ENCODE results near the gene CELF4. TPM values are rescaled to one million over a fixed set of nuclear protein-coding genes. Genes with fewer than 3 reads are reported as not detected.

CELF4 gene
- polyA plus RNA-seq, 1 experiment: not detected

DNA sequence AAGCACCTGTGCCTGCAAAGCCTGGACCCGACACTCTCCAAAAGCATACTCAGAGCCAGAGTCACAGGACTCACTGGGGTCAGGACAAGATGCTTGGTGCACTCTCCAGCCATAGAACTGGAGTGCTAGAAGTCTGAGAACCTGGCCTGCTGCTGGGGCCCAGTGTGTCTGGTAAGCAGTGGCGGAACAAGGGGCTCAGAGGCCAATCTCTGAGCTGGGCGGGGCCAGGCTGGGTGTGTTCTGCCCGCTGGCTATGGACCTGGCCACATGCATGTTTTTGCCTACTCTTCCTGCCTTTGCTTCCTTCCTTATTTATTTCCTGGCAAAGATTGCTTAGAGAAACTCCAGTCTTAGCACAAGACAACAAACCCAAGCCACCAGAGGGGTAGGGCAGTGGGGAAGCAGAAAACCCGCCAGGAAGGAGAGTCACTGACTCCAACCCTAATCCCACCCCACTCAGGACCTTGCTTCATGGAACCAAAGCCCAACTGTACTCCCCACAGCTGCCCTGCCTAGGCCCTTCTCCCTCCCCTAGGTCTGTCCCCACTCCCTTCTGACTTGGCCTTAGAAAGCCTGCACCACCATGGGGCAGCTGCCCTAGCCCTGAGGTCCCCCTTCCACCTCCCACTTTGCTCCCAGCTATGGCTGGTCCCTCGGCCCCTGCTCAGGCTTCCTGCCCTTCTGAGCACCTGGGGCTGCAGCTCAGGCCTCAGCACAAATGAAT, 315.5 kb downstream of the CELF4 start:
- DNase-seq (ENCODE audit: low read depth, low spot score): no peak
- H3K27me3 ChIP-seq (ENCODE audit: control insufficient read depth, insufficient read depth, low read length): peaks cover 28% of the 10 kb centered on the region
- no peak overlapping the region for H3K27ac ChIP-seq (ENCODE audit: low read depth, low read length)
- H3K9me3 ChIP-seq (ENCODE audit: control insufficient read depth, insufficient read depth, low read length): no peaks in the 10 kb centered on the region; the same call in 1 of the 2 replicates
- no peak overlapping the region for H3K4me3 ChIP-seq (ENCODE audit: low read depth, low read length)
- ChIA-PET POLR2A (no interaction called here), CTCF (no interaction called here)
- TF ChIP-seq, protein P1, sequence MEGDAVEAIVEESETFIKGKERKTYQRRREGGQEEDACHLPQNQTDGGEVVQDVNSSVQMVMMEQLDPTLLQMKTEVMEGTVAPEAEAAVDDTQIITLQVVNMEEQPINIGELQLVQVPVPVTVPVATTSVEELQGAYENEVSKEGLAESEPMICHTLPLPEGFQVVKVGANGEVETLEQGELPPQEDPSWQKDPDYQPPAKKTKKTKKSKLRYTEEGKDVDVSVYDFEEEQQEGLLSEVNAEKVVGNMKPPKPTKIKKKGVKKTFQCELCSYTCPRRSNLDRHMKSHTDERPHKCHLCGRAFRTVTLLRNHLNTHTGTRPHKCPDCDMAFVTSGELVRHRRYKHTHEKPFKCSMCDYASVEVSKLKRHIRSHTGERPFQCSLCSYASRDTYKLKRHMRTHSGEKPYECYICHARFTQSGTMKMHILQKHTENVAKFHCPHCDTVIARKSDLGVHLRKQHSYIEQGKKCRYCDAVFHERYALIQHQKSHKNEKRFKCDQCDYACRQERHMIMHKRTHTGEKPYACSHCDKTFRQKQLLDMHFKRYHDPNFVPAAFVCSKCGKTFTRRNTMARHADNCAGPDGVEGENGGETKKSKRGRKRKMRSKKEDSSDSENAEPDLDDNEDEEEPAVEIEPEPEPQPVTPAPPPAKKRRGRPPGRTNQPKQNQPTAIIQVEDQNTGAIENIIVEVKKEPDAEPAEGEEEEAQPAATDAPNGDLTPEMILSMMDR (IDR thresholded peaks at IDR 0.05; ENCODE audit: low read depth, low read length): no peak

DNA sequence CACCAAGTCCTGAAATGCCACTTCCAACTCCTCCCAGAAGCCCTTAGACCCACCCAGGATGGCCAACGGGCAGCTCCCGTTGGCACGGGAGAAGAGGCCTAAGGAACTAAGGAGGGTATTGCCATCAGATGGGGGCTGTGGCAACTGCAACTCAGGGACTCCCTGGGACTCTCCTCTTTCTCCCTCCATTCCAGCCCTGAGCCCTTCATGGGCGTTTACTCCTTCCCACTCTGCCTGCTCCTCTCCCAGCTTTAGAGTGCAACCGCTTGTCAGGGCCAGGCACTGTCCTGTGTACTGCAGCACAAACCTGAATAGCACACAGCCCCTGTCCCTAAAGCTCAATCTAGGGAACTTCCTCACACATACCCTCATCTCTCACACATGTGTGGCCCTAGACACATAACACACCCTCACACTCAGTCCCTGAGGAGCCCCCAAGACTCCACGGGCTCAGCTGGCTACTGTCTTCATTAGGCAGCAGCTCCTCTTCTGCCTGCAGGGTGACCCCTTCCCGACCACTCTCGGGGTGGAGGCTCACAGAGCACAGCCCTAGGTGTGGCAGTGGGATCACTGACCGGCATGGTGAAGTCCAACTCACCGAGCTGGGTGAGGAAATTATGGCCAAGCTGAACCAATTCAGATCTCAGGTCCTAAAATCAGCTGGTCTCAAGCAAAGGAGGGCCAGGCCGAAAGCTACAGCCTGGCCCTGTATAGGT, 316.3 kb downstream of the CELF4 start:
- no peak for DNase-seq (ENCODE audit: low read depth, low spot score)
- ChIA-PET CTCF (interaction anchor here (0.5 to 1.3 kb wide), 2 partner anchors 94 to 136 kb away, joined by 4 read pairs; no protein-coding TSS in a partner anchor), POLR2A (no interaction called here)
- Histone ChIP-seq H3K4me3 (ENCODE audit: low read depth, low read length) (no peak overlapping the region), H3K9me3 (ENCODE audit: control insufficient read depth, insufficient read depth, low read length) (no peaks in the 10 kb centered on the region; the same call in 1 of the 2 replicates), H3K27ac (ENCODE audit: low read depth, low read length) (no peak overlapping the region), H3K27me3 (ENCODE audit: control insufficient read depth, insufficient read depth, low read length) (peaks cover 30% of the 10 kb centered on the region)
- TF ChIP-seq, protein P1 (IDR thresholded peaks at IDR 0.05; ENCODE audit: low read depth, low read length): no peak

DNA sequence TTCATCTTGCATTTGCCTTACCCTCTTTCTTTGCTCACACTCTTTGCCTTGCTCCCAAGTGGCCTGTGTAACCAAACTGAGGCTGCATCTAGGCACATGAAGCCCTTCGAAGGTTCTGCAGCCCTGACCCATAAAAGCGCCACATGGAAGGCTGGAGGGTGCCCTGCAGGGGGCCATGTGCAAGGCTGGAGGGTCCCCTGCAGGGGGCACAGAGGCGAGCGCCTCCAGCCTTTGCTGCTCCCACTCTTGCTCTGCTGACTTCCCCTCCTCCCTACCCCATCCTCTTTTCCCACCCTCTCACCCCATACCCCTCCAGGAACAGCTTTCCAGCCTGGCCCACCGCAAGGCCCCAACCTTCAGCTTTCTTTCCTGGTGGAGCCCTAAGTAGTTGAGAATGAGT, 317.3 kb downstream of the CELF4 start:
- DNase-seq (ENCODE audit: low read depth, low spot score): no peak
- Histone ChIP-seq H3K27ac (ENCODE audit: low read depth, low read length) (no peak overlapping the region), H3K9me3 (ENCODE audit: control insufficient read depth, insufficient read depth, low read length) (no peaks in the 10 kb centered on the region; the same call in 1 of the 2 replicates), H3K4me3 (ENCODE audit: low read depth, low read length) (no peak overlapping the region), H3K27me3 (ENCODE audit: control insufficient read depth, insufficient read depth, low read length) (peaks cover 31% of the 10 kb centered on the region)
- POLR2A ChIA-PET: no interaction called here
- TF ChIP-seq, protein P1 (IDR thresholded peaks at IDR 0.05; ENCODE audit: low read depth, low read length): no peak
- CTCF ChIA-PET: interaction anchor here (1.3 kb wide), 1 partner anchor 95 kb away, joined by 4 read pairs; no protein-coding TSS in a partner anchor

DNA sequence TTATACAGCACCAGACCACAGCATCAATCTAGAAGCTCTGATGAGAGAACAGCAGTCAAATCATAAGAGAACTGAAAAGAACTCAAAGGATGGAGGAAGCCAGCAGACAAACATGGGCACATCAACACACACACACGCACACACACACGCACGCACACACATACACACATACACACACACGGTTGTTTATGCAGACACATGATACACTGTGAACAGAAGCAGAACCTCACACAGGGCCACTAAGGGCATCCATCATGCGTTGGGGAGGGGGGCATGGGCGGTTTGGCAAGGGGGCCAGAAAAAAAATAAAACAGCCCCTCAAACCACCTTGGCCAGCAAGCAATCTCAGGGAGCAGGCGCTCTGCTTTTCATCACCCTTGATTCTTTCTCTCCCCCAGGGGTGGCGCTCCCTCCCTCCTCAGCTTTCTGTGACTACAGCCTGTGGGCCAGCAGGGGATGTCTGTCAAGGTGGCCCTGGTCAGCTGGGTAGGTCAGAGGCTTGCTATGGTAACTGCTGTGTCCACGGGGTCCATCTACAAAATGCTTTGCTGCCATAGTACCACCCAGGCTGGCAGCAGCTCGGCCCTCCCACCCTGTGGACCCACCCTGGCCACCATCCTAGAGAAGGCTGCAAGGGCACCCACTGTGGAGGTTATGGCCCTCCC, 318.0 kb downstream of the CELF4 start:
- DNase-seq (ENCODE audit: low read depth, low spot score): no peak
- Histone ChIP-seq H3K9me3 (ENCODE audit: control insufficient read depth, insufficient read depth, low read length) (no peaks in the 10 kb centered on the region; the same call in 1 of the 2 replicates), H3K27ac (ENCODE audit: low read depth, low read length) (no peak overlapping the region), H3K4me3 (ENCODE audit: low read depth, low read length) (no peak overlapping the region), H3K27me3 (ENCODE audit: control insufficient read depth, insufficient read depth, low read length) (peaks cover 30% of the 10 kb centered on the region)
- TF ChIP-seq, protein P1 (IDR thresholded peaks at IDR 0.05; ENCODE audit: low read depth, low read length): no peak
- ChIA-PET CTCF (no interaction called here), POLR2A (no interaction called here)

Data from AG04450 (cell line).